Memory B cell (primary cell): ENCODE results near the gene CCM2.

Source experiments
- ATAC-seq: fragments of 150-1000 bp; cut with Tn5 transposase; 2 replicates; pipeline ENCODE4 v1.10.0; 2021; ENCODE audit warnings: low read depth, mild to moderate bottlenecking, moderate library complexity
- DNase-seq, 2 donors: peaks; one replicate each; pipeline ENCODE4 v3.0.0; 2022; ENCODE audit warnings: low spot score in 2 of 2
- H3K27ac Mint-ChIP-seq: one replicate; pipeline ENCODE4 v1.8.0; 2022; ENCODE audit warnings: mild to moderate bottlenecking, moderate library complexity, mixed read lengths
- H3K27me3 Mint-ChIP-seq: one replicate; pipeline ENCODE4 v1.8.0; 2022; ENCODE audit warnings: mixed read lengths
- H3K36me3 Mint-ChIP-seq: one replicate; pipeline ENCODE4 v1.8.0; 2022; ENCODE audit warnings: mild to moderate bottlenecking, mixed read lengths
- H3K4me1 Mint-ChIP-seq: one replicate; pipeline ENCODE4 v1.8.0; 2022; ENCODE audit warnings: mixed read lengths
- H3K4me3 Mint-ChIP-seq: one replicate; pipeline ENCODE4 v1.8.0; 2022; ENCODE audit warnings: mild to moderate bottlenecking, moderate library complexity, mixed read lengths
- H3K9me3 Mint-ChIP-seq: one replicate; pipeline ENCODE4 v1.8.0; 2022; ENCODE audit warnings: mixed read lengths

Gene CCM2

DNA sequence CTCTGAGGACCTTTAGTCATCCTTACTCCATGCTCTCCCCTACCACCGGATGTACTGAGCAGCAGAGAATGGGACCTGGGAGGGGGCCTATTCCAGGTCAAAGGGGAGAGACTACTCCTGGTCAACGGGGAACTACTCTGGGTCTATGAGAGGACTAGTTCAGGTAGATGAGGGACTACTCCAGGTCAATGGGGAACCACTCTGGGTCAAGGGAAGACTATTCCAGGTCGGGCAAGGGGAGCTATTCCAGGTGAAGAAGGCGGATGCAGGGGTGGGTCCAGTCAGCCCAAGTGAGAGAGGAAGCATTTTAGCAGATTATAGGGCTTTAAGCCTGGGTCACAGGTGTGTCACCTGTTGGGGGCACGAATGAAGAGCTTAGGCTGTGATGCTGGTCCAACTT, 35.4 kb downstream of the CCM2 start:
- Mint-ChIP-seq H3K4me1 (peaks cover 44% of the 10 kb centered on the region), H3K27me3 (no peaks in the 10 kb centered on the region), H3K9me3 (no peaks in the 10 kb centered on the region), H3K27ac (peak overlapping the region; percentile 69), H3K36me3 (peaks cover 24% of the 10 kb centered on the region), H3K4me3 (peak overlapping the region; percentile 67)
- ATAC-seq (no peak), DNase-seq (no peak)

DNA sequence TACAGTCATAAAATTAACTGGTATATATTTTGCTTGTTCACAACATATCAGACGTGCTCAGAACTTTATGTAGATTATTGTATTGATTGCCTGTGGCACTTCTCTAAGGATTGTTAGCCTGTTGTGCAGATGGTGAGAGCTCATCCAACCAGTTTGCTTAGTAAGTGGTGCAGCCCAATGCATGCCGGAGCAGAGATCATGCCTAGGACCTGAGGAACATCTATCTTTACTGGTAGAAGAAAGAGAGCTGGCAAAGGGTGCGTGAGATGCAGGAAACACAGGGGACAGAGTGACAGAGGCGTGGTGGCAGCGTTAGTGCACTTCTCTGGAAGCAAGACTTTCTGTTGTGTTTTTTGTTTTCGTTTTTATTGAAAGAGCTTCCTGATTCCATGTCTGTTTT, 35.9 kb downstream of the CCM2 start:
- ATAC-seq: no peak
- no peaks in the 10 kb centered on the region for H3K9me3 Mint-ChIP-seq
- DNase-seq: no peak
- peak overlapping the region; percentile 67 for H3K4me3 Mint-ChIP-seq
- peaks cover 28% of the 10 kb centered on the region for H3K36me3 Mint-ChIP-seq
- no peaks in the 10 kb centered on the region for H3K27me3 Mint-ChIP-seq
- H3K4me1 Mint-ChIP-seq: peaks cover 43% of the 10 kb centered on the region
- peak overlapping the region; percentile 69 for H3K27ac Mint-ChIP-seq

DNA sequence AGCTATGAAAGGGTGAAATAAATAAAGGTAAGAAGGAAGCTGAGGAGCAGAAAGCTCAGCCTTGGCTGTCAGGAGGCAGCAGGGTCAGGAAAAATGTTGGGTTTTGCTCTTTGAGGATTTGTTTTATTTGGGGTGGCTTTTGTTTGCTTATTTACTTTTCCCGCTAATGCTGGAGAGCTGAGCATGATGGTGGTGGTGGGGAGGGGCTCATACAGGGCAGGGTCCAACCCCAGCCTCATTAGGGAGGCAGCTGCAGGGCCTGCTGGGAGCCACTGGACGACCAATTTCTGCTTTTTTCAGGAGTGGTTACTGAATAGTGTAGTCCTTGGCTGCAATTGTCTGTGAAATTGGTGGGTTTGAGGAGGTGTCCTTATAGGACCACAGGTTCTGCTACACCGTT, 36.3 kb downstream of the CCM2 start:
- ATAC-seq (no peak), DNase-seq (no peak)
- Mint-ChIP-seq H3K4me1 (peaks cover 43% of the 10 kb centered on the region), H3K27me3 (no peaks in the 10 kb centered on the region), H3K27ac (peak overlapping the region; percentile 69), H3K9me3 (no peaks in the 10 kb centered on the region), H3K4me3 (peak overlapping the region; percentile 67), H3K36me3 (peaks cover 31% of the 10 kb centered on the region)

DNA sequence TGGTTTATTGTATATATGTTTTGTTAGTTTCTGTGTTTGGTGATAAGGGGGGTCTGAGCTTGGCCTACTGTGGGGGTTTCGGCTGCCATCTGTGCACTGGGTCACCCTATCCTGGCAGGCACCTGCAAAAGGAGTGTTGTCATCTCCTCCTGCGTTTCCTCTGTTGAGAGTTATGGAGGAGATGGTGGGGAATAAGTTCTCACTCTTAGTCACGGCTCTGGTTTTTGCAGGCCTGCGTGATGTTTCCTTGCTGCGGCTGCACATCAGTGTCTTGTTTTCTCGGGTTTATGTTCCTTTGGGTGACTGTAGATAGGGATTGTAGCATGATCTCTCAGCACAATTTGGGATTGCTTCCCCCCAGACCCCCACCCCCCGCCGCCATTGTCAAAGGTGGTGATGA, 36.8 kb downstream of the CCM2 start:
- Mint-ChIP-seq H3K4me3 (peak overlapping the region; percentile 30), H3K27me3 (no peaks in the 10 kb centered on the region), H3K27ac (peak overlapping the region; percentile 69), H3K36me3 (peaks cover 33% of the 10 kb centered on the region), H3K4me1 (peaks cover 43% of the 10 kb centered on the region), H3K9me3 (no peaks in the 10 kb centered on the region)
- no peak for ATAC-seq
- DNase-seq: no peak

DNA sequence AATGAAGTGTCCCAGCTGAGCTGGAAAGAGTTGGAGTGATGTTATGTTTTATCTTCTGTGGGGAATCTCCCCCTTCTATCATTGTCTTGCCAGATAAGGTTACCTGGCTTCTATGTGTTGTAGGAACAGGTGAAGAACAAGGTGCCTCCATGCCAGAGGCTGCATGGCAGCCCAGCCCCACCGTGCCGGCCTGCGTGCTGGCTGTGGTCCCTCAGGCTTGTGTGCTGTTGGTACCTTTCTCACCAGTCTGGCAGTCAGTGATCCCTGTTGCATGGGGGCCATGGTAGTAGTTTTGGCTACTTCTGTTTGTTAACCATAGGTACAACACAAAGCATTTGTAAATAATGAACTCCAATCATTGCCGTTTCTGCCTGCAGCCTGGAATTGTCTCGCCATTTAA, 37.9 kb downstream of the CCM2 start:
- H3K4me3 Mint-ChIP-seq: peak overlapping the region; percentile 2
- no peaks in the 10 kb centered on the region for H3K9me3 Mint-ChIP-seq
- H3K27ac Mint-ChIP-seq: peak overlapping the region; percentile 65

DNA sequence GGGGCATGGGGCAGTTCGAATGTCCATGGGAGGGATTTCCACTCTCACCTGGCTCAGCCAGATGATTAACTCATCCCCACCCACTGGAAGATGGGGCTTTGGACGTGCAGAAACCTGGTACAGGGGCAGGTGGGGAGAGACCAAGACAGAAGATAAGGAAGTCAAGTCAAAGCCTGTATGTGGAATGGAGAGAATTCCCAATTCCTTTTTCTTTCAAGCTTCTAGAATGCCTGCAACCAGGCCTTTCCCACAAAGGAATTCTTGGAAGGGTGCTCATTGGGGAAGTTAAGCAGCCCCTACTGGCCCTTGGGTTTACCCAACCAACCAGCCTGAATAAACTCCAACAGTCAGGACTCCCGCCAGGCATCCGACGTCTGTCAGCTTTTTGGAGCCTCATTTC, 39.1 kb downstream of the CCM2 start:
- Mint-ChIP-seq H3K9me3 (no peaks in the 10 kb centered on the region), H3K36me3 (peaks cover 38% of the 10 kb centered on the region), H3K4me1 (peaks cover 34% of the 10 kb centered on the region), H3K27me3 (no peaks in the 10 kb centered on the region), H3K4me3 (no peak overlapping the region), H3K27ac (peak overlapping the region; percentile 17)
- DNase-seq (no peak), ATAC-seq (no peak)

More for the DNA sequence above, 37.9 kb downstream of the CCM2 start:
- no peaks in the 10 kb centered on the region for H3K27me3 Mint-ChIP-seq
- H3K4me1 Mint-ChIP-seq: peaks cover 36% of the 10 kb centered on the region
- ATAC-seq (no peak), DNase-seq (no peak)
- peaks cover 33% of the 10 kb centered on the region for H3K36me3 Mint-ChIP-seq

DNA sequence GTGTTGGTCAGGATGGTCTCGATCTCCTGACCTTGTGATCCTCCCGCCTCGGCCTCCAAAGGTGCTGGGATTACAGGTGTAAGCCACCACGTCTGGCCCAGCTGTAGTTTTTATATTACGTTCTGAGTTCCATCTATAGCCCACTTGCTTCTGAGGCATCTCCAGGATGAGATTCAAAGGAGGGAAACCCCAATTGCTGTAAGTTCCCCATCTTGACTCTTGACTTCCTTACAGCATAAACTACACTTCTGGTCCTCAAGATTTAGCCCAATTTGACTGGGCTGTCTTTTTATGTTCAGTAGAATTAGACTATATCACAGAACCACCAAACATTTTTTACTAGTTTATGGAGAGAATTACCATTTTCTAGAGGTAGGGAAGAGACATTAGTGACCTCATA, 44.3 kb downstream of the CCM2 start:
- H3K27ac Mint-ChIP-seq: peak overlapping the region; percentile 87
- no peaks in the 10 kb centered on the region for H3K27me3 Mint-ChIP-seq
- no peak overlapping the region for H3K4me3 Mint-ChIP-seq
- peaks cover 16% of the 10 kb centered on the region for H3K4me1 Mint-ChIP-seq
- H3K9me3 Mint-ChIP-seq: no peaks in the 10 kb centered on the region
- H3K36me3 Mint-ChIP-seq: peaks cover 35% of the 10 kb centered on the region
- DNase-seq (no peak), ATAC-seq (peak; percentile 81)

DNA sequence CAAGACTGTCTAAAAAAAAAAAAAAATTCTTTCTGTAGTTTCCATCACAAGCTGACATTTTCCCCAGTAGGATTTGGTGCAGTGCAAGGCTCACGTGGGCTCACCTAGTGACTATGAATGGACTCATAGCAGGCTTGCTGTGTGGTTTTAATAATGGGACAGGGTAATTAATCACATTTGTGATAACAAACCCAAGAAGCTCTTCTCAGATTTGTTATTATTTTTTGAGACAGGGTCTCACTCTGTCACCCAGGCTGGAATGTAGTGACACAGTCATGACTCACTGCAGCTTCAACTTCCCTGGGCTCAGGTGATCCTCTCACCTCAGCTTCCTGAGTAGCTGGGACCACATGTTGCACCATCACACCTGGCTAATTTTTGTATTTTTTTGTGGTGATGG, 48.7 kb downstream of the CCM2 start:
- H3K27ac Mint-ChIP-seq: peak overlapping the region; percentile 31
- H3K36me3 Mint-ChIP-seq: peaks cover 18% of the 10 kb centered on the region
- H3K4me3 Mint-ChIP-seq: no peak overlapping the region
- no peaks in the 10 kb centered on the region for H3K27me3 Mint-ChIP-seq
- ATAC-seq (no peak), DNase-seq (no peak)
- no peaks in the 10 kb centered on the region for H3K9me3 Mint-ChIP-seq
- H3K4me1 Mint-ChIP-seq: peaks cover 29% of the 10 kb centered on the region

DNA sequence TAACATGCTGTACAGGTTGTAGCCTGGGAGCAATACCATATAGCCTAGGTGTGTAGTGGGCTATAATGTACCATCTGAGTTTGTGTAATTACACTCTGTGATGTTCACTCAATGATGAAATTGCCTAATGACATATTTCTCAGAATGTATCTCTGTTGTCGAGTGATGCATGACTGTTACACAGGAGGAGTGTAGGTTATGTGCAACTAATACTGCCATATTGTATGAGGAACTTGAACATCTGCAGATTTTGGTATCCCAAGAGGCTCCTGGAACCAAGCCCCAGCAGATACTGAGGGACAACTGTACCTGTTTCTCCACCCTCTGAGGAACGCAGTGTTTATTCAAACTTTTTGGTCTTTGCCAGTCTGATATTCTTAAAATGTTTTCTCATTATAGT, 50.2 kb downstream of the CCM2 start:
- peaks cover 18% of the 10 kb centered on the region for H3K36me3 Mint-ChIP-seq
- ATAC-seq: peak; percentile 65

DNA sequence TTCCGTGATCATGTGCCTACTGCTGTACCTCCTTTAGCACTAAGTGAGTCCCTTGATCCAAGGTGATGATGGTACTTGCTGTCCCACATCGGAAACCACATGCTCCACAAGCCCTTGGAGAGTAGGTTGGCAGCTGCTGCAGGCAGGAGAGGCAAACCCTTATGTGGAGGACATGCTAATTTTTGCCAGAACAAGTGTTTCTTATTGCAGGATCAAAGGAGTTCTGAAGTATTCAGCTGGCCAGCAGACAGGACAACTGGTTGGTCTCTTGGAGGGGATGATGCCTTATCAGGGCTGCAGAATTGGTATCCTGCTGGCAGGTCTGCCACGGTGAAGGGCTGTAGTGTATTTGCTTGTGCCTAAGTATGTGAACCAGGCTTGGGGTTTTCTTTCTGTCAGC, 52.0 kb downstream of the CCM2 start:
- peaks cover 29% of the 10 kb centered on the region for H3K4me1 Mint-ChIP-seq
- H3K9me3 Mint-ChIP-seq: no peaks in the 10 kb centered on the region
- H3K27me3 Mint-ChIP-seq: no peaks in the 10 kb centered on the region
- peaks cover 19% of the 10 kb centered on the region for H3K36me3 Mint-ChIP-seq
- ATAC-seq (no peak), DNase-seq (no peak)
- H3K4me3 Mint-ChIP-seq: no peak overlapping the region
- H3K27ac Mint-ChIP-seq: no peak overlapping the region

More for the DNA sequence above, 50.2 kb downstream of the CCM2 start:
- H3K27me3 Mint-ChIP-seq: no peaks in the 10 kb centered on the region
- H3K9me3 Mint-ChIP-seq: no peaks in the 10 kb centered on the region
- H3K27ac Mint-ChIP-seq: peak overlapping the region; percentile 82
- no peak overlapping the region for H3K4me3 Mint-ChIP-seq
- H3K4me1 Mint-ChIP-seq: peaks cover 26% of the 10 kb centered on the region
- DNase-seq: no peak

DNA sequence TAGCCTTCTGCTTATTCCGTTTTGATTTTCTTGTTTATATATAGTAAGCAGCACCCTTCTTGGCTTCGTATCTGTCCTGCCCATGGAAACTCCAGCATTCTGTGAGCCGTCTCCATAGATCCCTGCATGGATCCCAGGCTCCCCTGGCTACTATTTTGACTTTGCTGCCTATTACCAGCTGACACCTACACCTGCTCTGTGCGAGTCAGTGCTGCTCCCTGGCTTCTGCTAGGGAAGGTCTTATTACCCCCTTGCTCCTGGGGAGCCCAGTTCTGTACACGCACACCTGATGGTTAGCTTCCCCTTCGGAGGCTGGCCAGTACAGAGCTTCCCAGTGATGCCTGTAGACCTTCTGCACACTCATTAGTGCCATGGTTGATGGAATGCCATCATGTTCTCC, 53.4 kb downstream of the CCM2 start:
- no peak for DNase-seq
- peaks cover 37% of the 10 kb centered on the region for H3K4me1 Mint-ChIP-seq
- H3K36me3 Mint-ChIP-seq: peaks cover 26% of the 10 kb centered on the region
- no peaks in the 10 kb centered on the region for H3K27me3 Mint-ChIP-seq
- no peak overlapping the region for H3K4me3 Mint-ChIP-seq
- no peak for ATAC-seq
- no peaks in the 10 kb centered on the region for H3K9me3 Mint-ChIP-seq
- no peak overlapping the region for H3K27ac Mint-ChIP-seq

DNA sequence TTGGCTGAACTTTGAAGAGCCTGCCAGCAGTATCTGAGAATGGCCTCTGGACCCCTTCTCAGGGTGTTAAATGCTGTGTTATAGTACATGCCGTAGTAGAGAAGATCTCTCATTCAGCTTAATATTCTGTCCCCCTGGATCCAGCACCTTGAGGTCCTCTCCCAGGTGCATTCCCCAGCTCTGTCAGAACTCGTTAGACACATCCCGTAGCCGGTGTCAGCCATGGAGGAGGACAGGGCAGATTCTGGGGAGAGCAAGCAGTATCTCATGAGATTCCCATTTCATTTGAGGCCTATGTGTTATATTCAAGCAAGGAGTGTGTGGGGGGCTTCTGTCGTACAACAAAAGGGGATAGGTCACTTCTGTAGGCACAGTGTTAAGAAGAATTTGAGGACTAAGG, 53.9 kb downstream of the CCM2 start:
- Mint-ChIP-seq H3K4me1 (peaks cover 39% of the 10 kb centered on the region), H3K9me3 (no peaks in the 10 kb centered on the region), H3K4me3 (no peak overlapping the region), H3K36me3 (peaks cover 26% of the 10 kb centered on the region), H3K27me3 (no peaks in the 10 kb centered on the region), H3K27ac (peak overlapping the region; percentile 26)
- DNase-seq: no peak
- no peak for ATAC-seq

DNA sequence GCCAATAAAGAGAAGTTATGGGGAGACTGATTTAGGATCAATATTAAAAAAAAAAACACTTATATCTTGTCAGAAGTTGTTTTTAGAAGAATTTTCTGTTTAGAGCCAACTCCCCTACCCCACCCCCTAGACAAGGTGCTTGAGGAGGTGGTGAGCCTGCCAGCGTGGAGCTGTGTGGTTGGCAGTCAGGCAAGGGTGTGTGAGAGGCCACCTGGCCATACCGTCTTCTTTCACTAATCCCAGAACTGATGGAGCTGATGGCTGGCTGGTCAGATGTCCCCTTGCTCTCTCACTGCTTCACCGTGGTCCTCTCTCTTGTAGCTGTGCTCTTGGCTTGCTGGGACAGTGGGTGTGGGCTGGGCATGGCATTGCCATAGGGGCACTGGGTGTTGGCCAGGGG, 54.4 kb downstream of the CCM2 start:
- H3K4me3 Mint-ChIP-seq: no peak overlapping the region
- H3K4me1 Mint-ChIP-seq: peaks cover 39% of the 10 kb centered on the region
- DNase-seq (no peak), ATAC-seq (no peak)
- H3K27ac Mint-ChIP-seq: peak overlapping the region; percentile 38
- H3K9me3 Mint-ChIP-seq: no peaks in the 10 kb centered on the region
- no peaks in the 10 kb centered on the region for H3K27me3 Mint-ChIP-seq
- peaks cover 26% of the 10 kb centered on the region for H3K36me3 Mint-ChIP-seq

DNA sequence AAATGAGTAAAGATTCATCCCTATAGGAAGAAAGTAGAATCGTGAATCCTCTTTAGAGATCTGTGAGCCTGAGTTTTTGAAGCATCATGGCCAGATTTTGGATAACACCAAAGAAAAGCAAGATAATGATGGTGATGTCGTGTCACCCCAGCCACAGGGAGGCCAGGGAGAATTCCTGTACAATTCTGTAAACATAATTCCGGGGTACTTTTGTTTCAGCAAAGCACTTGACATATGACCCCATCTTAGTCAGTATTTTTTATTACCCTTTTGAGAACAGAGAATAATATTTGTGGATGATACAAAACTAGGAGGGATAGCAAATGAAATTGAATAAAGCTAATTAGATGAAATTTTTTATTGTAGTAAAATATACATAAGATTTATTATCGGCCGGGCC, 55.0 kb downstream of the CCM2 start:
- no peak for DNase-seq
- no peak overlapping the region for H3K4me3 Mint-ChIP-seq
- H3K4me1 Mint-ChIP-seq: peaks cover 37% of the 10 kb centered on the region
- no peaks in the 10 kb centered on the region for H3K9me3 Mint-ChIP-seq
- H3K27ac Mint-ChIP-seq: peak overlapping the region; percentile 38
- H3K36me3 Mint-ChIP-seq: peaks cover 26% of the 10 kb centered on the region
- no peaks in the 10 kb centered on the region for H3K27me3 Mint-ChIP-seq
- ATAC-seq: no peak

DNA sequence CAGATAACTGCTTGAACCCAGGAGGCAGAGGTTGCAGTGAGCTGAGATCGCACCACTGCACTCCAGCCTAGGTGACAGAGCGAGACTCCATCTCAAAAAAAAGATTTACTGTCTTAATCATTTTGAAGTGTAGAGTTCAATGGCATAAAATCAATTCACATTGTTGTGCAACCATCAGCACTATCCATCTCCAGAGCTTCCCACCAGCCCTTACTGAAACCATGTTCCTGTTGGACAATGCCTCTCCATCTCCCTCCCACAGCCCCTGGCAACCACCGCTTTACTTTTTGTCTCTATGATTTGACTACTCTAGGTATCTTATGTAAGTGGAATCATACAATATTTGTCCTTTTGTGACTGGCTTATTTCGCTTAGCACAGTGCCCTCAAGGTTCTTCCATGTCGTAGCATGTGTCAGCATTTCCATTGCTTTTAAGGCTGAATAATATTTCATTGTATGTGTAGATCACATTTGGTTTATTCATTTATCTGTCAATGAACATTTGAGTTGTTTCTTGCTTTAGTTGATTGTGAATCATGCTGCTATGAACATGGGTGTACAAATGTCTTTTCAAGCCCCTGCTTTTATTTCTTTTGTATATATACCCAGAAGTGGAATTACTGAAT, 55.7 kb downstream of the CCM2 start:
- Mint-ChIP-seq H3K27ac (no peak overlapping the region), H3K27me3 (no peaks in the 10 kb centered on the region), H3K4me3 (no peak overlapping the region), H3K9me3 (no peaks in the 10 kb centered on the region), H3K4me1 (peaks cover 35% of the 10 kb centered on the region), H3K36me3 (peaks cover 28% of the 10 kb centered on the region)
- no peak for ATAC-seq
- no peak for DNase-seq
